IMR-90 (cell line): ENCODE measurements around the gene EDEM3. TPM values are rescaled to one million over a fixed set of nuclear protein-coding genes. Genes with fewer than 3 reads are reported as not detected.

ENCODE experiments used
- ATAC-seq: fragments of 200-7000 bp; cut with Tn5 transposase; 2 replicates; pipeline ENCODE4 v1.9.1; 2020; ENCODE audit warnings: low read depth, mild to moderate bottlenecking, moderate library complexity
- BruUV-seq: library from RNA; stranded (reverse); fragments of 400-500 nt; replicated peaks from 2 replicates; lab custom pipeline; 2021; lab: Mats Ljungman, UMichigan
- CTCF ChIA-PET: fragments of 300-600 bp; formaldehyde crosslinking; extraction: SDS; loops from one replicate; lab custom pipeline; 2021; ENCODE audit warnings: antibody characterized with exemption; lab: Yijun Ruan, JAX
- POLR2A ChIA-PET: fragments of 300-600 bp; sonication (Branson Sonifier 250); formaldehyde crosslinking; loops from one replicate; lab custom pipeline; 2022; ENCODE audit warnings: antibody characterized with exemption; ENCODE audit not compliant: unreplicated experiment; lab: Charles Lee
- DNase-seq: peaks from one replicate; pipeline ENCODE4 v3.0.0; 2013
- H2AFZ ChIP-seq: replicated peaks from 2 replicates; pipeline ENCODE3; 2013; ENCODE audit warnings: low read length, mild to moderate bottlenecking; ENCODE audit not compliant: poor library complexity
- H2AK5ac ChIP-seq: 2 replicates; pipeline ENCODE4 v1.6.1; 2013; ENCODE audit warnings: low read depth, low read length, inconsistent platforms
- H2AK9ac ChIP-seq: replicated peaks from 2 replicates; pipeline ENCODE3; 2013; ENCODE audit warnings: mild to moderate bottlenecking, low read depth, low read length, moderate library complexity; ENCODE audit not compliant: poor library complexity
- H2BK120ac ChIP-seq: 2 replicates; pipeline ENCODE4 v1.6.1; 2013; ENCODE audit warnings: low read depth, low read length, inconsistent platforms
- H2BK15ac ChIP-seq: 3 replicates; pipeline ENCODE4 v1.6.1; 2013; ENCODE audit warnings: low read depth, low read length, inconsistent platforms
- H2BK20ac ChIP-seq: 2 replicates; pipeline ENCODE4 v1.6.1; 2013; ENCODE audit warnings: low read depth, mild to moderate bottlenecking, inconsistent platforms, low read length, moderate library complexity
- H2BK5ac ChIP-seq: 2 replicates; pipeline ENCODE4 v1.6.1; 2013; ENCODE audit warnings: mild to moderate bottlenecking, low read depth, low read length, inconsistent platforms; ENCODE audit not compliant: poor library complexity, severe bottlenecking
- H3K14ac ChIP-seq: replicated peaks from 2 replicates; pipeline ENCODE4 v1.6.1; 2013; ENCODE audit warnings: low read depth, low read length, inconsistent platforms
- H3K18ac ChIP-seq: 2 replicates; pipeline ENCODE4 v1.6.1; 2013; ENCODE audit warnings: low read depth, low read length, control low read depth
- H3K23ac ChIP-seq: 2 replicates; pipeline ENCODE4 v1.6.1; 2013; ENCODE audit warnings: low read depth, low read length, inconsistent platforms
- H3K27ac ChIP-seq: 2 replicates; pipeline ENCODE4 v1.5.1; 2013; ENCODE audit warnings: mild to moderate bottlenecking, control low read depth, low read length; ENCODE audit not compliant: insufficient read depth
- H3K27me3 ChIP-seq: 2 replicates; pipeline ENCODE4 v1.6.1; 2013; ENCODE audit warnings: low read length; ENCODE audit not compliant: control insufficient read depth, insufficient read depth
- H3K36me3 ChIP-seq: 2 replicates; pipeline ENCODE4 v1.6.1; 2013; ENCODE audit warnings: low read length, mixed read lengths; ENCODE audit not compliant: control insufficient read depth, insufficient read depth
- H3K4ac ChIP-seq: 2 replicates; pipeline ENCODE4 v1.6.1; 2013; ENCODE audit warnings: low read depth, low read length, inconsistent platforms
- H3K4me1 ChIP-seq: 2 replicates; pipeline ENCODE4 v1.6.1; 2013; ENCODE audit warnings: low read length, mixed read lengths; ENCODE audit not compliant: control insufficient read depth, insufficient read depth
- H3K4me2 ChIP-seq: 2 replicates; pipeline ENCODE4 v1.6.1; 2013; ENCODE audit warnings: low read depth, mild to moderate bottlenecking, control low read depth, low read length, moderate library complexity
- H3K4me3 ChIP-seq: 2 replicates; pipeline ENCODE4 v1.5.1; 2013; ENCODE audit warnings: low read depth, mild to moderate bottlenecking, control low read depth, low read length, moderate library complexity; ENCODE audit not compliant: insufficient read depth
- H3K56ac ChIP-seq: 2 replicates; pipeline ENCODE4 v1.6.1; 2013; ENCODE audit warnings: low read length, inconsistent platforms; ENCODE audit not compliant: insufficient read depth; ENCODE audit errors: extremely low read depth
- H3K79me1 ChIP-seq, 2 experiments: 2 replicates each; pipeline ENCODE4 v1.6.1; 2013; ENCODE audit warnings: low read length in 2 of 2, inconsistent platforms in 1 of 2, low read depth in 1 of 2
- H3K9ac ChIP-seq: 2 replicates; pipeline ENCODE4 v1.6.1; 2013; ENCODE audit warnings: low read depth, low read length, control low read depth
- H3K9me1 ChIP-seq: 2 replicates; pipeline ENCODE4 v1.6.1; 2013; ENCODE audit warnings: low read length, inconsistent platforms; ENCODE audit not compliant: insufficient read depth
- H3K9me3 ChIP-seq: 2 replicates; pipeline ENCODE4 v1.6.1; 2013; ENCODE audit warnings: low read length; ENCODE audit not compliant: control insufficient read depth, insufficient read depth
- H4K20me1 ChIP-seq: 2 replicates; pipeline ENCODE4 v1.6.1; 2013; ENCODE audit warnings: low read length, inconsistent platforms; ENCODE audit not compliant: insufficient read depth
- H4K5ac ChIP-seq: 2 replicates; pipeline ENCODE4 v1.6.1; 2013; ENCODE audit warnings: mild to moderate bottlenecking, low read depth, low read length, control low read depth
- H4K8ac ChIP-seq, 2 experiments: 2 replicates each; pipeline ENCODE4 v1.6.1; 2013; ENCODE audit warnings: low read depth in 2 of 2, low read length in 2 of 2, control low read depth in 1 of 2, inconsistent platforms in 1 of 2
- H4K91ac ChIP-seq: 2 replicates; pipeline ENCODE4 v1.6.1; 2013; ENCODE audit warnings: low read depth, low read length, inconsistent platforms; ENCODE audit not compliant: insufficient read depth
- MAFK ChIP-seq: IDR thresholded peaks from 2 replicates; pipeline ENCODE4 v1.6.1; 2012; ENCODE audit warnings: low read depth, low read length, improper control_type of control experiment
- RFX5 ChIP-seq: IDR thresholded peaks from 2 replicates; pipeline ENCODE4 v1.8.0; 2012; ENCODE audit warnings: low read depth, mild to moderate bottlenecking, low read length, moderate library complexity
- WGBS, 2 experiments: methylation state at CpG; one replicate each; pipeline versions ENCODE4 v1.1.5 to v1.1.7; 2013; ENCODE audit warnings: missing lambda C conversion rate in 2 of 2; ENCODE audit not compliant: insufficient read length in 1 of 2; ENCODE audit errors: extremely low coverage in 2 of 2; 5-methylcytosine and 5-hydroxymethylcytosine counted together
- dilution Hi-C: fragments of 300-500 bp; cut with HindIII; formaldehyde crosslinking; loops from one replicate; pipeline ENCODE4 v1.14.3; 2018; ENCODE audit warnings: low sequenced_read_pairs; ENCODE audit not compliant: unreplicated experiment
- in situ Hi-C: fragments of 300-500 bp; cut with MboI; formaldehyde crosslinking; loops from 3 replicates; pipeline ENCODE4 v1.14.3; 2019; ENCODE audit warnings: low sequenced_read_pairs, inconsistent platforms, mixed read lengths
- intact Hi-C: fragments of 100-400 bp; cut with micrococcal nuclease; formaldehyde crosslinking; loops from 2 replicates; pipeline ENCODE4 v1.10.0; 2022
- polyA plus RNA-seq, 3 experiments: library from polyadenylated mRNA; depleted of rRNA; stranded (reverse); fragments of >200 nt; gene quantifications; 2 replicates each; pipeline ENCODE4 v1.2.3, GENCODE V29; 2012; ENCODE audit warnings: low replicate concordance in 1 of 3
- total RNA-seq: library from RNA; depleted of rRNA; stranded (reverse); fragments of >200 nt; gene quantifications from 2 replicates; pipeline ENCODE4 v1.2.3, GENCODE V29; 2012

EDEM3 gene
- total and polyA plus RNA-seq, 2 of the 4 experiments (the other 2 are of a cell fraction) = 17.5 to 29.9 TPM

- CTCF ChIA-PET = no interaction called here
- Histone ChIP-seq H3K14ac (0 out of 2 replicates have a peak overlapping the region, but pooled peaks have one; percentile 39), H3K4me2 (no peak overlapping the region), H4K91ac (no peak overlapping the region), H4K8ac (no peak overlapping the region), H2BK20ac (no peak overlapping the region), H3K9me3 (no peaks in the 10 kb centered on the region), H3K4ac (peak overlapping the region; percentile 15; the same call in 1 of the 2 replicates), H3K79me1 (no peaks in the 10 kb centered on the region), H2BK120ac (no peak overlapping the region), H2BK5ac (no peak overlapping the region), H3K9ac (no peak overlapping the region), H2AK5ac (no peak overlapping the region), H3K56ac (no peak overlapping the region), H4K20me1 (no peaks in the 10 kb centered on the region; the same call in 1 of the 2 replicates), H2AK9ac (peak overlapping the region; percentile 44), H3K4me1 (peaks cover 7% of the 10 kb centered on the region), H4K5ac (no peak overlapping the region), H2AFZ (peak overlapping the region; percentile 73), H3K4me3 (no peak overlapping the region), H3K23ac (no peak overlapping the region), H3K36me3 (no peaks in the 10 kb centered on the region), H3K18ac (no peak overlapping the region), H3K27me3 (no peaks in the 10 kb centered on the region), H2BK15ac (peak overlapping the region; percentile 4; the same call in 1 of the 3 replicates), H3K9me1 (peaks cover 14% of the 10 kb centered on the region; the same call in 1 of the 2 replicates), H3K27ac (no peak overlapping the region)
- peak; percentile 83 for DNase-seq
- in situ Hi-C loops (loop anchor here (10.0 to 25.0 kb wide), 2 partner anchors 363 to 886 kb away; no protein-coding TSS in a partner anchor), dilution Hi-C loops (loop anchor here (25.0 kb wide), 1 partner anchor 186 kb away; no protein-coding TSS in a partner anchor), intact Hi-C loops (loop anchor here (10.0 kb wide), 1 partner anchor 873 kb away; no protein-coding TSS in a partner anchor)
- WGBS, 2 experiments = no CpG with 5 or more reads among the region's 1 CpG
- peak; percentile 44 for ATAC-seq
- POLR2A ChIA-PET = no interaction called here
- BruUV-seq = no TSS peak
- peak; percentile 76 for TF ChIP-seq MAFK
- TF ChIP-seq RFX5 = no peak
Measured at GRCh38 chr1:184801503-184801902, 46.8 kb upstream of the EDEM3 start.
